ENCODE results near the gene CDC42SE2. TPM values are rescaled to one million over a fixed set of nuclear protein-coding genes. Genes with fewer than 3 reads are reported as not detected.

Gene CDC42SE2
- total RNA-seq, 1 experiment from 2014 or later = 23.2 TPM

DNA sequence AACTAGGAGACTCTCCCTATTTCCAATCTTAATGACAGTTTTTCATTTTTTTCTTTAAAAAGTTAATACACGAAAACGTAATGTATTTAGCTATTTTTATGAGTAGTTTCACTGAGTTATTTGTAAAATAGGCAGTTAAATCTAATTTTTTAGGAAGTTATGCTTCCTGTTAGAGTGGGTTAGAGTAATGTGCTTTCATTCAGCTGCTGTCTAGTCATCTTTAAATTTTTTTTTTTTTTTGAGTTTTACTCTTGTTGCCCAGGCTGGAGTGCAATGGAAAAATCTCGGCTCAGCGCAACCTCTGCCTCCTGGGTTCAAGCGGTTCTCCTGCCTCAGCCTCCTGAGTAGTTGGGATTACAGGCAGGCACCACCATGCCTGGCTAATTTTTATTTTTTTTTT is 34.0 kb downstream of the CDC42SE2 start:
- Mint-ChIP-seq H3K36me3 (ENCODE audit: insufficient read depth in 1 of 3, low read depth in 3 of 3) (peaks cover 0 to 3% (median 2%) of the 10 kb centered on the region in 3 experiments; a peak in 2 of 7 replicates), H3K4me1 (peaks cover 12 to 13% of the 10 kb centered on the region in 2 experiments), H3K27ac (no peak overlapping the region), H3K4me3 (no peak overlapping the region), H3K9me3 (peaks cover 0 to 4% of the 10 kb centered on the region in 2 experiments; a peak in 1 of 5 replicates), H3K27me3 (ENCODE audit: low read depth) (no peaks in the 10 kb centered on the region)
- Histone ChIP-seq H3K79me2 (ENCODE audit: insufficient read depth, low read length) (no peaks in the 10 kb centered on the region; the same call in 1 of the 2 replicates), H3K27me3 (ENCODE audit: insufficient read depth, low read length) (no peaks in the 10 kb centered on the region), H3K79me1 (ENCODE audit: insufficient read depth, low read depth, low read length, poor library complexity, severe bottlenecking) (no peaks in the 10 kb centered on the region), H3K23me2 (ENCODE audit: insufficient read length, low read depth, low read length, poor library complexity, severe bottlenecking) (no peaks in the 10 kb centered on the region), H3T11ph (ENCODE audit: low read length) (no peak overlapping the region), H4K5ac (ENCODE audit: insufficient read length, low read depth, low read length) (no peak overlapping the region), H3K23ac (ENCODE audit: insufficient read length, low read depth, low read length) (no peak overlapping the region), H3K4ac (ENCODE audit: low read depth, low read length) (no peak overlapping the region), H2BK15ac (ENCODE audit: low read depth, low read length) (no peak overlapping the region), H3K56ac (ENCODE audit: insufficient read length, low read depth, low read length) (no peak overlapping the region), H2BK120ac (ENCODE audit: low read depth, low read length, poor library complexity, severe bottlenecking) (no peak overlapping the region), H2AFZ (ENCODE audit: low read length) (no peak overlapping the region), H3K14ac (ENCODE audit: insufficient read depth, low read length) (no peak overlapping the region), H3K4me2 (ENCODE audit: insufficient read depth, insufficient read length, low read length) (no peak overlapping the region), H3K9ac (ENCODE audit: extremely low read depth, insufficient read length, low read length) (no peak overlapping the region), H2AK5ac (ENCODE audit: insufficient read length, low read length) (no peak overlapping the region), H2BK20ac (ENCODE audit: low read depth, low read length, poor library complexity, severe bottlenecking) (no peak overlapping the region), H3K9me3 (ENCODE audit: control insufficient read depth, low read depth, low read length) (no peaks in the 10 kb centered on the region), H3K18ac (ENCODE audit: insufficient read length, low read depth, low read length) (no peak overlapping the region), H4K20me1 (ENCODE audit: control insufficient read depth, insufficient read depth, insufficient read length) (no peaks in the 10 kb centered on the region), H2BK12ac (ENCODE audit: insufficient read length, low read depth, low read length) (no peak overlapping the region), H4K8ac (replicated peaks; ENCODE audit: insufficient read length, low read depth, low read length) (no peak overlapping the region), H4K91ac (ENCODE audit: insufficient read length, low read depth, low read length) (no peak overlapping the region), H3K4me1 (ENCODE audit: insufficient read depth, low read length) (no peaks in the 10 kb centered on the region; the same call in 1 of the 2 replicates), H2BK5ac (ENCODE audit: insufficient read length, low read length) (no peak overlapping the region), H3K27ac (ENCODE audit: insufficient read length, low read depth, low read length) (no peak overlapping the region)
- no peak for DNase-seq
- WGBS (ENCODE audit: extremely low coverage, insufficient read length, low lambda C conversion rate) = no CpG with 5 or more reads among the region's 5 CpGs
- TF ChIP-seq CTCF (conservative IDR thresholded peaks at IDR 0.05) = no peak
